Effector memory CD8-positive, alpha-beta T cell (primary cell): ENCODE measurements around the gene FGD1.

Experiments
- ATAC-seq: fragments of 150-1000 bp; cut with Tn5 transposase; replicated peaks from 2 replicates; pipeline ENCODE4 v1.10.0; 2021; ENCODE audit warnings: mild to moderate bottlenecking, moderate library complexity
- DNase-seq, 3 experiments: peaks; one replicate each; pipeline ENCODE4 v3.0.0; 2021
- H3K27ac Mint-ChIP-seq, 2 donors: one replicate each; pipeline ENCODE4 v1.8.0; 2022; ENCODE audit warnings: mild to moderate bottlenecking in 2 of 2, mixed read lengths in 2 of 2, moderate library complexity in 2 of 2
- H3K27me3 Mint-ChIP-seq, 2 donors: one replicate each; pipeline ENCODE4 v1.8.0; 2022; ENCODE audit warnings: mixed read lengths in 2 of 2
- H3K36me3 Mint-ChIP-seq: one replicate; pipeline ENCODE4 v1.8.0; 2022; ENCODE audit warnings: mild to moderate bottlenecking, moderate library complexity, mixed read lengths; ENCODE audit not compliant: insufficient read depth
- H3K4me1 Mint-ChIP-seq, 2 donors: one replicate each; pipeline ENCODE4 v1.8.0; 2022; ENCODE audit warnings: low read depth in 2 of 2, mixed read lengths in 2 of 2
- H3K4me3 Mint-ChIP-seq, 2 donors: one replicate each; pipeline ENCODE4 v1.8.0; 2022; ENCODE audit warnings: mild to moderate bottlenecking in 2 of 2, mixed read lengths in 2 of 2, moderate library complexity in 2 of 2
- H3K9me3 Mint-ChIP-seq, 2 donors: one replicate each; pipeline ENCODE4 v1.8.0; 2022; ENCODE audit warnings: mixed read lengths in 2 of 2

FGD1 gene

DNA sequence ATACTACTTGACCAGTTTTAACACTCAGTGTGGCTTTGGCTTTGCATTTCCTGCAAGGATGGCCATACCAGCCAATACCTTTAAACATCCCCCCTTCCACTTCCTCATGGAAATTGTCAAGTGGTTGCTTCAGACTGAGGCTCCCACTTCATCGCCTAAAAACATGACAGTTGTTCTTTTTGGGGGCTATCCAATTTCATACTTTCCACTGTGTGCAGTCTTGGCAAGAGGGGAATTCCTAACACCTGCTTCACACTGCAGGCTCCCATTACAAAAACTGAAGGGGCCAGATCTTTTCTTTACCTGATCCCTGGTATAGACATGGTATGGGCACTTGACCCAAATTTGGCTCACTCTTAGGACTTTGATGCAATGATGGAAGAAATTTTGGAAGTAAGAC lies 84.3 kb downstream of the FGD1 start:
- H3K27me3 Mint-ChIP-seq: peaks cover 27 to 32% of the 10 kb centered on the region in 2 donors
- DNase-seq (no peak), ATAC-seq (no peak)
- no peaks in the 10 kb centered on the region for H3K36me3 Mint-ChIP-seq
- no peak overlapping the region for H3K27ac Mint-ChIP-seq
- no peak overlapping the region for H3K4me3 Mint-ChIP-seq
- H3K4me1 Mint-ChIP-seq: peaks cover 10 to 16% of the 10 kb centered on the region in 2 donors
- no peaks in the 10 kb centered on the region for H3K9me3 Mint-ChIP-seq

DNA sequence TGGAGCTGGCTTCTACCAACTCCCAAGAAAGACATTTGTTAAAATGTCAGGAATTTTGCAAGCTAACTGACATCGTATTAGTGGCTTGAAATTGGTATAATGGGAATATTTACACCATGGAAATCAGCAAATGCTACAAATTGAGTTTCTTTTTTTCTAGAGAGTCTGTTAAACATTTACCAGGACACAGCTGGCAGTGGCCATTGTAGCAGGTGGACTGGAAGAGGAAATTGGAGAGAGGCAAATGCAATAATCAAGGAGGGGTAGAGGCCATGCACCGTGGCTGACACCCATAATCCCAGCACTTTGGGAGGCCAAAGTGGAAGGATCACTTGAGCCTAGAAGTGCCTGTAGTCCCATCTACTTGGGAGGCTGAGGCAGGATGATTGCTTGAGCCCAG lies 88.8 kb downstream of the FGD1 start:
- H3K4me1 Mint-ChIP-seq: peaks cover 4 to 9% of the 10 kb centered on the region in 2 donors
- H3K4me3 Mint-ChIP-seq: no peak overlapping the region
- H3K27me3 Mint-ChIP-seq: peaks cover 31 to 36% of the 10 kb centered on the region in 2 donors
- ATAC-seq: no peak
- no peaks in the 10 kb centered on the region for H3K9me3 Mint-ChIP-seq
- H3K36me3 Mint-ChIP-seq: no peaks in the 10 kb centered on the region
- H3K27ac Mint-ChIP-seq: no peak overlapping the region
- DNase-seq: no peak

- DNase-seq (no peak), ATAC-seq (no peak)
- Mint-ChIP-seq H3K9me3 (no peaks in the 10 kb centered on the region), H3K27me3 (peaks cover 6 to 7% of the 10 kb centered on the region in 2 donors), H3K4me3 (no peak overlapping the region), H3K4me1 (no peaks in the 10 kb centered on the region), H3K27ac (no peak overlapping the region), H3K36me3 (no peaks in the 10 kb centered on the region)
Observed at GRCh38 chrX:54397113-54397512, 98.9 kb downstream of the FGD1 start.
